DMS114 treated with DMSO at 0.1 percent for 48 hours (cell line): Measurements from ENCODE around the gene TMBIM1.
A peak's percentile ranks its signal among the peaks of the same experiment; 100 is the strongest.

Experiments used
- DNase-seq: peaks from one replicate; lab custom pipeline; 2025; ENCODE audit not compliant: unreplicated experiment; lab: John Stamatoyannopoulos, UW

The TMBIM1 gene

GRCh38 chr2:218292048-218293014 is at the start of gene TMBIM1:
Gene TMBIM1, minus strand, starts transcription at chr2:218292503. Its CDS starts 10,362 bp downstream, at chr2:218282141.
- peak; percentile 33 for DNase-seq

- DNase-seq = no peak
Observed at GRCh38 chr2:218341381-218341780, 49.1 kb upstream of the TMBIM1 start.

- no peak for DNase-seq
Observed at GRCh38 chr2:218340656-218341055, 48.4 kb upstream of the TMBIM1 start.

- no peak for DNase-seq
Observed at GRCh38 chr2:218334531-218334930, 42.2 kb upstream of the TMBIM1 start.

GRCh38 chr2:218332920-218333645 is 40.8 kb upstream of the TMBIM1 start:
- DNase-seq = no peak

- no peak for DNase-seq
Observed at GRCh38 chr2:218332288-218332687, 40.0 kb upstream of the TMBIM1 start.

- no peak for DNase-seq
Observed at GRCh38 chr2:218331745-218332144, 39.4 kb upstream of the TMBIM1 start.

GRCh38 chr2:218329826-218330593 is 37.7 kb upstream of the TMBIM1 start:
- DNase-seq = no peak

- no peak for DNase-seq
Observed at GRCh38 chr2:218329027-218329825, 36.9 kb upstream of the TMBIM1 start.

- DNase-seq = no peak
Observed at GRCh38 chr2:218328294-218328693, 36.0 kb upstream of the TMBIM1 start.

GRCh38 chr2:218327451-218328210 is 35.3 kb upstream of the TMBIM1 start:
- DNase-seq = no peak

GRCh38 chr2:218326315-218326714 is 34.0 kb upstream of the TMBIM1 start:
- no peak for DNase-seq

GRCh38 chr2:218325566-218326160 is 33.4 kb upstream of the TMBIM1 start:
- DNase-seq = no peak

GRCh38 chr2:218323526-218324472 is 31.5 kb upstream of the TMBIM1 start:
- DNase-seq = no peak

GRCh38 chr2:218322768-218323525 is 30.6 kb upstream of the TMBIM1 start:
- peak; percentile 59 for DNase-seq

- no peak for DNase-seq
Observed at GRCh38 chr2:218320704-218321336, 28.5 kb upstream of the TMBIM1 start.

- no peak for DNase-seq
Observed at GRCh38 chr2:218319813-218320365, 27.6 kb upstream of the TMBIM1 start.
